Activated CD8-positive, alpha-beta T cell treated with anti-CD3 and anti-CD28 coated beads for 36 hours (primary cell): ENCODE results near the gene RNF223. TPM values are rescaled to one million over a fixed set of nuclear protein-coding genes. Genes with fewer than 3 reads are reported as not detected.
A peak's percentile ranks its signal among the peaks of the same experiment; 100 is the strongest.

ENCODE experiments used
- ATAC-seq: fragments of 200-7000 bp; cut with Tn5 transposase; one replicate; pipeline ENCODE4 v1.10.0; 2021; ENCODE audit warnings: mild to moderate bottlenecking, moderate library complexity
- CTCF ChIA-PET: fragments of 350-600 bp; sonication (Branson Sonifier 250); formaldehyde crosslinking; loops from one replicate; lab custom pipeline; 2021; ENCODE audit warnings: antibody characterized with exemption; lab: Charles Lee
- POLR2A ChIA-PET: fragments of 350-600 bp; sonication (Branson Sonifier 250); formaldehyde crosslinking; loops from one replicate; lab custom pipeline; 2021; ENCODE audit warnings: antibody characterized with exemption; lab: Charles Lee
- DNase-seq: peaks from one replicate; pipeline ENCODE4 v3.0.0-alpha.2; 2020
- H3K27ac Mint-ChIP-seq: one replicate; pipeline ENCODE4 v1.8.0; 2021; ENCODE audit warnings: mild to moderate bottlenecking, mixed read lengths
- H3K27me3 Mint-ChIP-seq: one replicate; pipeline ENCODE4 v1.8.0; 2021; ENCODE audit warnings: mixed read lengths
- H3K36me3 Mint-ChIP-seq: one replicate; pipeline ENCODE4 v1.8.0; 2021; ENCODE audit warnings: low read depth, mixed read lengths
- H3K4me1 Mint-ChIP-seq: one replicate; pipeline ENCODE4 v1.8.0; 2021; ENCODE audit warnings: low read depth, mixed read lengths
- H3K4me3 Mint-ChIP-seq: one replicate; pipeline ENCODE4 v1.8.0; 2021; ENCODE audit warnings: mild to moderate bottlenecking, moderate library complexity, mixed read lengths
- H3K9me3 Mint-ChIP-seq: one replicate; pipeline ENCODE4 v1.8.0; 2021; ENCODE audit warnings: mixed read lengths
- intact Hi-C: fragments of 100-400 bp; cut with micrococcal nuclease; formaldehyde crosslinking; loops from one replicate; pipeline ENCODE4 v1.10.0; 2022
- total RNA-seq, 2 experiments: library from RNA; stranded (reverse); gene quantifications; one replicate each; pipeline ENCODE4 v1.2.3, GENCODE V29; 2021
- TF ChIP-seq, protein P1 (sequence below): fragments of 200-600 bp; IDR thresholded peaks from one replicate; pipeline ENCODE4 v1.8.0; 2022; ENCODE audit warnings: antibody characterized with exemption, mild to moderate bottlenecking

The RNF223 gene
- total RNA-seq, 2 experiments from 2014 or later: not detected

DNA sequence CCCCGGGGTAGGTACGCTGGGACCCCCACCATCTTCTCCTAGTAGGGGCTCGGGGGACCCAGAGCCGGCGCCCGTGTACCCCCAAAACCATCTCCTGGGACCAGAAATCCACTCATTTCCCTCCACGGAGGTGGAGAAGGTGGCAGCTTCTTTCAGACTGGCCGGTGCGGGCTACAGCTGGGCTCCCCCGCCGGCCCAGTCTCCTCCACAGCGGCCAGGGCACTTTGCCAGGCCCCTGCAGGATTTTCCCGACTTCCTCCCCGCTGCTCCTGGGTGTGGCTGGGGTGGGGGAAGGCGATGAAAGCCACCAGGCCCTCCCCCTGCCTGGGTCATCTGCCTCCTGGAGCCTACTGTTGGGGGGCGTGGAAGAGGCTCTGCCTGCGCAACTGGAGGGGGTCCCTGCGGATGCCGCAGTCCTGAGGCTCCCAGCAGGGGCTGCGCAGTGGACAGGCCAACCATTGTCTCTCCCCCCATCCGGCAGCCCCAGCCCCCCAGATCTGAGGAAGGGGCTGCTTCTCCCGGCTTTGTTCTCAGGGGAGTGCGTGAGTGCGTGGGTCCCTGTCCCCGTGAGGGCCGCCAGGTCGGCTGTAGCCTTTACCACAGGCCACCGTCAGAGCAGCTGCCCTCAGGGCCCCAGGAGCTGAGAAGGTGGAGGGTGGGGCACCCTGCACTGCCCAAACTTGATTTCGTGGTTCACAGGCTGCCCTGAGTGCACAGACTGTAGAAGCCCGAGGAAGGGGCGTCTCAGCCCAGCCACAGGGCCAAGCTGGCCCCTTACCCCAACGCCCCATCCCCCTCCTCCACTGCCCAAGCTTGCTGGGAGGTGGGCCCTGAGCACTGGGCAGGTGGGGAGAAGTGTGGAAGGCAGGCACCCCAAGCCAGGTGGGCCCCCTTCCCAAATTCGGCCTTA is 52.8 kb downstream of the RNF223 start:
- Mint-ChIP-seq H3K4me1 (peaks cover 8% of the 10 kb centered on the region), H3K27ac (no peak overlapping the region), H3K36me3 (no peaks in the 10 kb centered on the region), H3K27me3 (no peaks in the 10 kb centered on the region), H3K4me3 (peak overlapping the region; percentile 47), H3K9me3 (no peaks in the 10 kb centered on the region)
- DNase-seq: no peak
- intact Hi-C loops: no loop called here
- ChIA-PET CTCF (interaction anchor here (3.4 kb wide), 1 partner anchor 19 kb away, joined by 14 read pairs; no protein-coding TSS in a partner anchor), POLR2A (interaction anchor here (1.3 kb wide), 1 partner anchor 11 kb away, joined by 5 read pairs; no protein-coding TSS in a partner anchor)
- TF ChIP-seq, protein P1, sequence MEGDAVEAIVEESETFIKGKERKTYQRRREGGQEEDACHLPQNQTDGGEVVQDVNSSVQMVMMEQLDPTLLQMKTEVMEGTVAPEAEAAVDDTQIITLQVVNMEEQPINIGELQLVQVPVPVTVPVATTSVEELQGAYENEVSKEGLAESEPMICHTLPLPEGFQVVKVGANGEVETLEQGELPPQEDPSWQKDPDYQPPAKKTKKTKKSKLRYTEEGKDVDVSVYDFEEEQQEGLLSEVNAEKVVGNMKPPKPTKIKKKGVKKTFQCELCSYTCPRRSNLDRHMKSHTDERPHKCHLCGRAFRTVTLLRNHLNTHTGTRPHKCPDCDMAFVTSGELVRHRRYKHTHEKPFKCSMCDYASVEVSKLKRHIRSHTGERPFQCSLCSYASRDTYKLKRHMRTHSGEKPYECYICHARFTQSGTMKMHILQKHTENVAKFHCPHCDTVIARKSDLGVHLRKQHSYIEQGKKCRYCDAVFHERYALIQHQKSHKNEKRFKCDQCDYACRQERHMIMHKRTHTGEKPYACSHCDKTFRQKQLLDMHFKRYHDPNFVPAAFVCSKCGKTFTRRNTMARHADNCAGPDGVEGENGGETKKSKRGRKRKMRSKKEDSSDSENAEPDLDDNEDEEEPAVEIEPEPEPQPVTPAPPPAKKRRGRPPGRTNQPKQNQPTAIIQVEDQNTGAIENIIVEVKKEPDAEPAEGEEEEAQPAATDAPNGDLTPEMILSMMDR: no peak
- no peak for ATAC-seq

Other genes starting within 250 kb of the RNF223 start
- gene SAMD11, start 150.4 kb downstream of the RNF223 start, total RNA-seq: not detected
- gene NOC2L, start 115.0 kb downstream of the RNF223 start, total RNA-seq: 100 to 1,000 TPM; 138 to 139 TPM
- 10 to 100 TPM; 27.8 to 31.2 TPM for gene KLHL17, start 113.7 kb downstream of the RNF223 start, total RNA-seq
- 1 to 10 TPM; 1.0 to 1.3 TPM for gene PLEKHN1, start 107.8 kb downstream of the RNF223 start, total RNA-seq
- not detected for gene PERM1, start 92.2 kb downstream of the RNF223 start, total RNA-seq
- 1 to 10 TPM; 5.7 to 9.0 TPM for gene HES4, start 74.2 kb downstream of the RNF223 start, total RNA-seq
- gene ISG15, start 60.8 kb downstream of the RNF223 start, total RNA-seq: 100 to 1,000 TPM in 1 of 2 experiments, 10 to 100 TPM in 1; 94.5 to 102 TPM
- 10 to 100 TPM; 64.9 to 68.0 TPM for gene AGRN, start 54.2 kb downstream of the RNF223 start, total RNA-seq
- 10 to 100 TPM; 17.5 to 20.3 TPM for gene C1orf159, start 41.8 kb upstream of the RNF223 start, total RNA-seq
- not detected for gene TTLL10, start 99.6 kb upstream of the RNF223 start, total RNA-seq
- gene TNFRSF18, start 132.3 kb upstream of the RNF223 start, total RNA-seq: 100 to 1,000 TPM; 126 to 135 TPM
- 100 to 1,000 TPM; 137 to 142 TPM for gene TNFRSF4, start 139.8 kb upstream of the RNF223 start, total RNA-seq
- 10 to 100 TPM; 81.5 to 87.5 TPM for gene SDF4, start 157.7 kb upstream of the RNF223 start, total RNA-seq
- 10 to 100 TPM; 13.1 to 14.3 TPM for gene B3GALT6, start 157.9 kb upstream of the RNF223 start, total RNA-seq
- 1 to 10 TPM; 2.6 to 4.9 TPM for gene C1QTNF12, start 172.4 kb upstream of the RNF223 start, total RNA-seq
- 10 to 100 TPM; 52.3 to 59.2 TPM for gene UBE2J2, start 199.5 kb upstream of the RNF223 start, total RNA-seq
- gene SCNN1D, start 206.1 kb upstream of the RNF223 start, total RNA-seq: 1 to 10 TPM; 4.9 to 5.6 TPM
- gene ACAP3, start 233.6 kb upstream of the RNF223 start, total RNA-seq: 10 to 100 TPM; 41.1 to 42.5 TPM
- gene PUSL1, start 234.3 kb upstream of the RNF223 start, total RNA-seq: 10 to 100 TPM; 23.9 to 25.4 TPM